AG10803 (cell line): ENCODE data around the gene ARL15.

ENCODE experiments used
- DNase-seq: peaks from one replicate; pipeline ENCODE4 v3.0.0; 2010; ENCODE audit warnings: low read depth
- H3K4me3 ChIP-seq: 2 replicates; pipeline ENCODE4 v1.5.1; 2011; ENCODE audit warnings: mild to moderate bottlenecking, low read length, control low read depth
- CTCF ChIP-seq: conservative IDR thresholded peaks from 2 replicates; pipeline ENCODE4 v1.5.1; 2011; ENCODE audit warnings: mild to moderate bottlenecking, low read length, control low read depth, inconsistent platforms

The ARL15 gene

GRCh38 chr5:53882676-53883031, 427.7 kb downstream of the ARL15 start:
- no peak overlapping the region for H3K4me3 ChIP-seq
- peak; percentile 60 for DNase-seq
- no peak for TF ChIP-seq CTCF

- TF ChIP-seq CTCF: no peak
- H3K4me3 ChIP-seq: no peak overlapping the region
- no peak for DNase-seq
Observed at GRCh38 chr5:53882006-53882675, 428.2 kb downstream of the ARL15 start.

- no peak for TF ChIP-seq CTCF
- H3K4me3 ChIP-seq: no peak overlapping the region
- no peak for DNase-seq
Observed at GRCh38 chr5:53879708-53880323, 430.6 kb downstream of the ARL15 start.

- no peak for DNase-seq
- H3K4me3 ChIP-seq: no peak overlapping the region
- no peak for TF ChIP-seq CTCF
Observed at GRCh38 chr5:53878015-53878414, 432.4 kb downstream of the ARL15 start.

GRCh38 chr5:53877243-53877642, 433.1 kb downstream of the ARL15 start:
- no peak overlapping the region for H3K4me3 ChIP-seq
- no peak for TF ChIP-seq CTCF
- peak; percentile 85 for DNase-seq

- peak; percentile 25 for DNase-seq
- peak; percentile 24 for TF ChIP-seq CTCF
- H3K4me3 ChIP-seq: no peak overlapping the region
Observed at GRCh38 chr5:53874409-53874808, 436.0 kb downstream of the ARL15 start.

- no peak for DNase-seq
- no peak overlapping the region for H3K4me3 ChIP-seq
- no peak for TF ChIP-seq CTCF
Observed at GRCh38 chr5:53873235-53873634, 437.1 kb downstream of the ARL15 start.
